ENCODE results near the gene ARHGAP10. TPM values are rescaled to one million over a fixed set of nuclear protein-coding genes. Genes with fewer than 3 reads are reported as not detected.
A peak's percentile ranks its signal among the peaks of the same experiment; 100 is the strongest.

The ARHGAP10 gene
- total RNA-seq, 1 donor from 2014 or later = 111 TPM

GRCh38 chr4:148060264-148061140 is 328.6 kb downstream of the ARHGAP10 start:
- H3K4me3 Mint-ChIP-seq (ENCODE audit: unreplicated experiment) = no peak overlapping the region
- H3K27ac Mint-ChIP-seq (ENCODE audit: unreplicated experiment) = peak overlapping the region; percentile 37
- no peaks in the 10 kb centered on the region for H3K9me3 Mint-ChIP-seq (ENCODE audit: low read depth)
- H3K27me3 Mint-ChIP-seq (ENCODE audit: low read depth) = no peaks in the 10 kb centered on the region
- TF ChIP-seq, protein P1, sequence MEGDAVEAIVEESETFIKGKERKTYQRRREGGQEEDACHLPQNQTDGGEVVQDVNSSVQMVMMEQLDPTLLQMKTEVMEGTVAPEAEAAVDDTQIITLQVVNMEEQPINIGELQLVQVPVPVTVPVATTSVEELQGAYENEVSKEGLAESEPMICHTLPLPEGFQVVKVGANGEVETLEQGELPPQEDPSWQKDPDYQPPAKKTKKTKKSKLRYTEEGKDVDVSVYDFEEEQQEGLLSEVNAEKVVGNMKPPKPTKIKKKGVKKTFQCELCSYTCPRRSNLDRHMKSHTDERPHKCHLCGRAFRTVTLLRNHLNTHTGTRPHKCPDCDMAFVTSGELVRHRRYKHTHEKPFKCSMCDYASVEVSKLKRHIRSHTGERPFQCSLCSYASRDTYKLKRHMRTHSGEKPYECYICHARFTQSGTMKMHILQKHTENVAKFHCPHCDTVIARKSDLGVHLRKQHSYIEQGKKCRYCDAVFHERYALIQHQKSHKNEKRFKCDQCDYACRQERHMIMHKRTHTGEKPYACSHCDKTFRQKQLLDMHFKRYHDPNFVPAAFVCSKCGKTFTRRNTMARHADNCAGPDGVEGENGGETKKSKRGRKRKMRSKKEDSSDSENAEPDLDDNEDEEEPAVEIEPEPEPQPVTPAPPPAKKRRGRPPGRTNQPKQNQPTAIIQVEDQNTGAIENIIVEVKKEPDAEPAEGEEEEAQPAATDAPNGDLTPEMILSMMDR (IDR thresholded peaks at IDR 0.05) = no peak
- DNase-seq (ENCODE audit: low spot score) = no peak
- H3K4me1 Mint-ChIP-seq (ENCODE audit: low read depth) = peaks cover 61% of the 10 kb centered on the region
- peaks cover 26% of the 10 kb centered on the region for H3K36me3 Mint-ChIP-seq (ENCODE audit: low read depth)

- no peak overlapping the region for H3K4me3 Mint-ChIP-seq (ENCODE audit: unreplicated experiment)
These were observed 329.2 kb downstream of the ARHGAP10 start for GRCh38 chr4:148061141-148061481.

DNA sequence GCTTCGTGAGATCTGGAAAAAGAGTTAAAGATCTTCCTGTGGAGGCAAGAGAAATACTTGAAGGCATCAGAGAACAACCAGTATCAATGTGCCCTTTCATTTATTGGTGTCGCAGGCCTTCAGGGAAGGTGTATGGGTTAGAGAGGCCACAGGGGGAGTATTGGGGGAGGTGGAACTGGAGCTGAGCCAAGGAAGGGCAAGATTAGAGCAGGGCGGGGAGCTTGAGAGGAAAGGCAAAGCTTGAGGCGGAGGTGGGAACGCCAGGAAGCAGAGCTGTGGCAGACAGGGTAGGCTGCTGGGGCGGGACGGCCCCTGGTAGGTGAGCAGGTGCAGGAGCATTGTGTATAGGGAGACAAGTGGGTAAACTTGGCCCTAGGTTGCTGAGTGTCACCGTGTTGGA is 329.9 kb downstream of the ARHGAP10 start:
- peak overlapping the region; percentile 29 for H3K27ac Mint-ChIP-seq (ENCODE audit: unreplicated experiment)
- TF ChIP-seq, protein P1 (IDR thresholded peaks at IDR 0.05) = no peak
- H3K4me1 Mint-ChIP-seq (ENCODE audit: low read depth) = peaks cover 54% of the 10 kb centered on the region
- H3K4me3 Mint-ChIP-seq (ENCODE audit: unreplicated experiment) = no peak overlapping the region
- peaks cover 32% of the 10 kb centered on the region for H3K36me3 Mint-ChIP-seq (ENCODE audit: low read depth)
- no peak for DNase-seq (ENCODE audit: low spot score)
- no peaks in the 10 kb centered on the region for H3K27me3 Mint-ChIP-seq (ENCODE audit: low read depth)
- no peaks in the 10 kb centered on the region for H3K9me3 Mint-ChIP-seq (ENCODE audit: low read depth)

More at GRCh38 chr4:148061141-148061481, 329.2 kb downstream of the ARHGAP10 start:
- no peaks in the 10 kb centered on the region for H3K9me3 Mint-ChIP-seq (ENCODE audit: low read depth)
- no peak overlapping the region for H3K27ac Mint-ChIP-seq (ENCODE audit: unreplicated experiment)
- no peak for DNase-seq (ENCODE audit: low spot score)
- TF ChIP-seq, protein P1 (IDR thresholded peaks at IDR 0.05) = no peak
- H3K27me3 Mint-ChIP-seq (ENCODE audit: low read depth) = no peaks in the 10 kb centered on the region
- H3K36me3 Mint-ChIP-seq (ENCODE audit: low read depth) = peaks cover 28% of the 10 kb centered on the region
- peaks cover 57% of the 10 kb centered on the region for H3K4me1 Mint-ChIP-seq (ENCODE audit: low read depth)

GRCh38 chr4:148062301-148062950 is 330.5 kb downstream of the ARHGAP10 start:
- H3K27ac Mint-ChIP-seq (ENCODE audit: unreplicated experiment) = no peak overlapping the region
- peaks cover 54% of the 10 kb centered on the region for H3K4me1 Mint-ChIP-seq (ENCODE audit: low read depth)
- H3K27me3 Mint-ChIP-seq (ENCODE audit: low read depth) = no peaks in the 10 kb centered on the region
- TF ChIP-seq, protein P1 (IDR thresholded peaks at IDR 0.05) = no peak
- no peak overlapping the region for H3K4me3 Mint-ChIP-seq (ENCODE audit: unreplicated experiment)
- H3K36me3 Mint-ChIP-seq (ENCODE audit: low read depth) = peaks cover 34% of the 10 kb centered on the region
- no peaks in the 10 kb centered on the region for H3K9me3 Mint-ChIP-seq (ENCODE audit: low read depth)
- DNase-seq (ENCODE audit: low spot score) = no peak

GRCh38 chr4:148064451-148064850 is 332.6 kb downstream of the ARHGAP10 start:
- TF ChIP-seq, protein P1 (IDR thresholded peaks at IDR 0.05) = no peak
- Mint-ChIP-seq H3K36me3 (ENCODE audit: low read depth) (peaks cover 38% of the 10 kb centered on the region), H3K27me3 (ENCODE audit: low read depth) (no peaks in the 10 kb centered on the region), H3K9me3 (ENCODE audit: low read depth) (no peaks in the 10 kb centered on the region), H3K27ac (ENCODE audit: unreplicated experiment) (peak overlapping the region; percentile 55), H3K4me1 (ENCODE audit: low read depth) (peaks cover 54% of the 10 kb centered on the region), H3K4me3 (ENCODE audit: unreplicated experiment) (no peak overlapping the region)
- no peak for DNase-seq (ENCODE audit: low spot score)

Data from chondrocyte (in vitro differentiated cells).